CD4-positive, alpha-beta T cell treated with Interleukin-6 at 100 ng/mL for 8 hours (primary cell): ENCODE results near the gene NUDT9.
"Not testable (repeated sequence)": the region's sequence is repeated elsewhere in the genome, so short reads cannot be mapped to it uniquely, and the experiment has no call there.

Experiments used
- DNase-seq: peaks from one replicate; pipeline ENCODE4 v3.0.0-alpha.2; 2020; ENCODE audit warnings: mixed read lengths, low spot score

The NUDT9 gene

GRCh38 chr4:87422104-87423052, at the start of gene NUDT9:
Gene NUDT9 (plus strand): TSS chr4:87422573. CDS start chr4:87422906, 333 bp downstream.
- DNase-seq: peak; percentile 83

GRCh38 chr4:87375719-87376291, 46.6 kb upstream of the NUDT9 start:
- peak; percentile 6 for DNase-seq

GRCh38 chr4:87377816-87378215, 44.6 kb upstream of the NUDT9 start:
- DNase-seq: no peak

- no peak for DNase-seq
These were observed 40.3 kb upstream of the NUDT9 start for GRCh38 chr4:87382116-87382515.

- DNase-seq: no peak
These were observed 39.4 kb upstream of the NUDT9 start for GRCh38 chr4:87382931-87383330.

GRCh38 chr4:87384466-87385132, 37.8 kb upstream of the NUDT9 start:
- not testable (repeated sequence) for DNase-seq

- no peak for DNase-seq
These were observed 35.1 kb upstream of the NUDT9 start for GRCh38 chr4:87387237-87387636.

GRCh38 chr4:87388901-87389300, 33.5 kb upstream of the NUDT9 start:
- DNase-seq: no peak

- DNase-seq: not testable (repeated sequence)
These were observed 32.3 kb upstream of the NUDT9 start for GRCh38 chr4:87390055-87390454.

GRCh38 chr4:87390551-87390890, 31.9 kb upstream of the NUDT9 start:
- DNase-seq: no peak

GRCh38 chr4:87390891-87391575, 31.3 kb upstream of the NUDT9 start, which contains the start of gene HSD17B11:
Gene HSD17B11 (minus strand): TSS chr4:87391188. CDS start chr4:87391070, 118 bp downstream.
- peak; percentile 85 for DNase-seq

GRCh38 chr4:87391576-87392054, 30.8 kb upstream of the NUDT9 start:
- DNase-seq: no peak

GRCh38 chr4:87392183-87392582, 30.2 kb upstream of the NUDT9 start:
- DNase-seq: no peak

GRCh38 chr4:87395073-87395472, 27.3 kb upstream of the NUDT9 start:
- DNase-seq: not testable (repeated sequence)

- DNase-seq: not testable (repeated sequence)
These were observed 26.5 kb upstream of the NUDT9 start for GRCh38 chr4:87395851-87396250.

GRCh38 chr4:87399148-87399547, 23.2 kb upstream of the NUDT9 start:
- no peak for DNase-seq

GRCh38 chr4:87399954-87400353, 22.4 kb upstream of the NUDT9 start:
- no peak for DNase-seq

GRCh38 chr4:87403732-87404131, 18.6 kb upstream of the NUDT9 start:
- not testable (repeated sequence) for DNase-seq

- no peak for DNase-seq
These were observed 17.1 kb upstream of the NUDT9 start for GRCh38 chr4:87405211-87405820.

- DNase-seq: no peak
These were observed 15.9 kb upstream of the NUDT9 start for GRCh38 chr4:87406462-87406861.

GRCh38 chr4:87406902-87407301, 15.5 kb upstream of the NUDT9 start:
- not testable (repeated sequence) for DNase-seq
